Amygdala (tissue), 56 donors: Measurements from ENCODE around the gene DQX1.

Experiments used
- DNase-seq, 56 donors: peaks; one replicate each; lab custom pipeline; 2025; lab: John Stamatoyannopoulos, UW

Gene DQX1

GRCh38 chr2:74533464-74533863, 7.4 kb upstream of the DQX1 start:
- no peak for DNase-seq

GRCh38 chr2:74532222-74532621, 6.2 kb upstream of the DQX1 start:
- no peak for DNase-seq

GRCh38 chr2:74531666-74532065, 5.6 kb upstream of the DQX1 start:
- no peak for DNase-seq

- peak in 24 of 56 donors; percentile 10 to 65 (median 38) for DNase-seq
Observed at GRCh38 chr2:74530239-74531187, 4.5 kb upstream of the DQX1 start.

GRCh38 chr2:74529357-74530238, 3.6 kb upstream of the DQX1 start, which contains the start of the genes AUP1 and HTRA2:
Gene AUP1 (minus strand): TSS chr2:74529706. CDS start chr2:74529629, 77 bp downstream.
Gene HTRA2 (plus strand): TSS chr2:74529933. CDS start chr2:74530007, 74 bp downstream.
- DNase-seq = peak; percentile 59 to 99 (median 98)

GRCh38 chr2:74528600-74529356, 2.7 kb upstream of the DQX1 start:
- DNase-seq = peak in 1 of 56 donors; percentile 73

- DNase-seq = no peak
Observed at GRCh38 chr2:74527741-74528140, 1.7 kb upstream of the DQX1 start.

- DNase-seq = no peak
Observed at GRCh38 chr2:74526649-74527230, 709 bp upstream of the DQX1 start.

GRCh38 chr2:74524955-74525716, 895 bp downstream of the DQX1 start:
- DNase-seq = no peak

- DNase-seq = no peak
Observed at GRCh38 chr2:74524005-74524404, 2.0 kb downstream of the DQX1 start.

- no peak for DNase-seq
Observed at GRCh38 chr2:74522516-74522915, 3.5 kb downstream of the DQX1 start.

GRCh38 chr2:74516650-74517049, 9.4 kb downstream of the DQX1 start:
- DNase-seq = no peak

GRCh38 chr2:74515981-74516633, 9.9 kb downstream of the DQX1 start:
- DNase-seq = peak in 21 of 56 donors; percentile 0 to 51 (median 19)

- no peak for DNase-seq
Observed at GRCh38 chr2:74515271-74515980, 10.6 kb downstream of the DQX1 start.

- no peak for DNase-seq
Observed at GRCh38 chr2:74514368-74515270, 11.4 kb downstream of the DQX1 start, which contains the start of gene TLX2. Gene TLX2 (plus strand): TSS chr2:74514450. CDS start chr2:74514807, 357 bp downstream.

GRCh38 chr2:74513605-74514367, 12.2 kb downstream of the DQX1 start:
- no peak for DNase-seq
